IMR-90 (cell line): ENCODE data around the gene KLK11. TPM values are rescaled to one million over a fixed set of nuclear protein-coding genes. Genes with fewer than 3 reads are reported as not detected.

Source experiments
- ATAC-seq: fragments of 200-7000 bp; cut with Tn5 transposase; 2 replicates; pipeline ENCODE4 v1.9.1; 2020; ENCODE audit warnings: low read depth, mild to moderate bottlenecking, moderate library complexity
- BruUV-seq: library from RNA; stranded (reverse); fragments of 400-500 nt; replicated peaks from 2 replicates; lab custom pipeline; 2021; lab: Mats Ljungman, UMichigan
- CTCF ChIA-PET: fragments of 300-600 bp; formaldehyde crosslinking; extraction: SDS; loops from one replicate; lab custom pipeline; 2021; ENCODE audit warnings: antibody characterized with exemption; lab: Yijun Ruan, JAX
- POLR2A ChIA-PET: fragments of 300-600 bp; sonication (Branson Sonifier 250); formaldehyde crosslinking; loops from one replicate; lab custom pipeline; 2022; ENCODE audit warnings: antibody characterized with exemption; ENCODE audit not compliant: unreplicated experiment; lab: Charles Lee
- DNase-seq: peaks from one replicate; pipeline ENCODE4 v3.0.0; 2013
- H2AFZ ChIP-seq: replicated peaks from 2 replicates; pipeline ENCODE3; 2013; ENCODE audit warnings: low read length, mild to moderate bottlenecking; ENCODE audit not compliant: poor library complexity
- H2AK5ac ChIP-seq: 2 replicates; pipeline ENCODE4 v1.6.1; 2013; ENCODE audit warnings: low read depth, low read length, inconsistent platforms
- H2AK9ac ChIP-seq: replicated peaks from 2 replicates; pipeline ENCODE3; 2013; ENCODE audit warnings: mild to moderate bottlenecking, low read depth, low read length, moderate library complexity; ENCODE audit not compliant: poor library complexity
- H2BK120ac ChIP-seq: 2 replicates; pipeline ENCODE4 v1.6.1; 2013; ENCODE audit warnings: low read depth, low read length, inconsistent platforms
- H2BK15ac ChIP-seq: 3 replicates; pipeline ENCODE4 v1.6.1; 2013; ENCODE audit warnings: low read depth, low read length, inconsistent platforms
- H2BK20ac ChIP-seq: 2 replicates; pipeline ENCODE4 v1.6.1; 2013; ENCODE audit warnings: low read depth, mild to moderate bottlenecking, inconsistent platforms, low read length, moderate library complexity
- H2BK5ac ChIP-seq: 2 replicates; pipeline ENCODE4 v1.6.1; 2013; ENCODE audit warnings: mild to moderate bottlenecking, low read depth, low read length, inconsistent platforms; ENCODE audit not compliant: poor library complexity, severe bottlenecking
- H3K14ac ChIP-seq: replicated peaks from 2 replicates; pipeline ENCODE4 v1.6.1; 2013; ENCODE audit warnings: low read depth, low read length, inconsistent platforms
- H3K18ac ChIP-seq: 2 replicates; pipeline ENCODE4 v1.6.1; 2013; ENCODE audit warnings: low read depth, low read length, control low read depth
- H3K23ac ChIP-seq: 2 replicates; pipeline ENCODE4 v1.6.1; 2013; ENCODE audit warnings: low read depth, low read length, inconsistent platforms
- H3K27ac ChIP-seq: 2 replicates; pipeline ENCODE4 v1.5.1; 2013; ENCODE audit warnings: mild to moderate bottlenecking, control low read depth, low read length; ENCODE audit not compliant: insufficient read depth
- H3K27me3 ChIP-seq: 2 replicates; pipeline ENCODE4 v1.6.1; 2013; ENCODE audit warnings: low read length; ENCODE audit not compliant: control insufficient read depth, insufficient read depth
- H3K36me3 ChIP-seq: 2 replicates; pipeline ENCODE4 v1.6.1; 2013; ENCODE audit warnings: low read length, mixed read lengths; ENCODE audit not compliant: control insufficient read depth, insufficient read depth
- H3K4ac ChIP-seq: 2 replicates; pipeline ENCODE4 v1.6.1; 2013; ENCODE audit warnings: low read depth, low read length, inconsistent platforms
- H3K4me1 ChIP-seq: 2 replicates; pipeline ENCODE4 v1.6.1; 2013; ENCODE audit warnings: low read length, mixed read lengths; ENCODE audit not compliant: control insufficient read depth, insufficient read depth
- H3K4me2 ChIP-seq: 2 replicates; pipeline ENCODE4 v1.6.1; 2013; ENCODE audit warnings: low read depth, mild to moderate bottlenecking, control low read depth, low read length, moderate library complexity
- H3K4me3 ChIP-seq: 2 replicates; pipeline ENCODE4 v1.5.1; 2013; ENCODE audit warnings: low read depth, mild to moderate bottlenecking, control low read depth, low read length, moderate library complexity; ENCODE audit not compliant: insufficient read depth
- H3K56ac ChIP-seq: 2 replicates; pipeline ENCODE4 v1.6.1; 2013; ENCODE audit warnings: low read length, inconsistent platforms; ENCODE audit not compliant: insufficient read depth; ENCODE audit errors: extremely low read depth
- H3K79me1 ChIP-seq, 2 experiments: 2 replicates each; pipeline ENCODE4 v1.6.1; 2013; ENCODE audit warnings: low read length in 2 of 2, inconsistent platforms in 1 of 2, low read depth in 1 of 2
- H3K9ac ChIP-seq: 2 replicates; pipeline ENCODE4 v1.6.1; 2013; ENCODE audit warnings: low read depth, low read length, control low read depth
- H3K9me1 ChIP-seq: 2 replicates; pipeline ENCODE4 v1.6.1; 2013; ENCODE audit warnings: low read length, inconsistent platforms; ENCODE audit not compliant: insufficient read depth
- H3K9me3 ChIP-seq: 2 replicates; pipeline ENCODE4 v1.6.1; 2013; ENCODE audit warnings: low read length; ENCODE audit not compliant: control insufficient read depth, insufficient read depth
- H4K20me1 ChIP-seq: 2 replicates; pipeline ENCODE4 v1.6.1; 2013; ENCODE audit warnings: low read length, inconsistent platforms; ENCODE audit not compliant: insufficient read depth
- H4K5ac ChIP-seq: 2 replicates; pipeline ENCODE4 v1.6.1; 2013; ENCODE audit warnings: mild to moderate bottlenecking, low read depth, low read length, control low read depth
- H4K8ac ChIP-seq, 2 experiments: 2 replicates each; pipeline ENCODE4 v1.6.1; 2013; ENCODE audit warnings: low read depth in 2 of 2, low read length in 2 of 2, control low read depth in 1 of 2, inconsistent platforms in 1 of 2
- H4K91ac ChIP-seq: 2 replicates; pipeline ENCODE4 v1.6.1; 2013; ENCODE audit warnings: low read depth, low read length, inconsistent platforms; ENCODE audit not compliant: insufficient read depth
- MAFK ChIP-seq: IDR thresholded peaks from 2 replicates; pipeline ENCODE4 v1.6.1; 2012; ENCODE audit warnings: low read depth, low read length, improper control_type of control experiment
- MAZ ChIP-seq: IDR thresholded peaks from 2 replicates; pipeline ENCODE4 v1.6.1; 2012; ENCODE audit warnings: low read depth, mild to moderate bottlenecking, low read length, improper control_type of control experiment, moderate library complexity, borderline replicate concordance
- MXI1 ChIP-seq: IDR thresholded peaks from 2 replicates; pipeline ENCODE4 v1.6.1; 2012; ENCODE audit warnings: low read depth, mild to moderate bottlenecking, low read length, moderate library complexity, borderline replicate concordance
- RCOR1 ChIP-seq: IDR thresholded peaks from 2 replicates; pipeline ENCODE4 v1.6.1; 2012; ENCODE audit warnings: mild to moderate bottlenecking, low read length, improper control_type of control experiment; ENCODE audit not compliant: insufficient replicate concordance
- USF2 ChIP-seq: fragments of 150-350 bp; IDR thresholded peaks from 2 replicates; pipeline ENCODE4 v1.6.1; 2017; ENCODE audit warnings: mild to moderate bottlenecking, antibody characterized with exemption, low read length, low read depth
- WGBS, 2 experiments: methylation state at CpG; one replicate each; pipeline versions ENCODE4 v1.1.5 to v1.1.7; 2013; ENCODE audit warnings: missing lambda C conversion rate in 2 of 2; ENCODE audit not compliant: insufficient read length in 1 of 2; ENCODE audit errors: extremely low coverage in 2 of 2; 5-methylcytosine and 5-hydroxymethylcytosine counted together
- dilution Hi-C: fragments of 300-500 bp; cut with HindIII; formaldehyde crosslinking; loops from one replicate; pipeline ENCODE4 v1.14.3; 2018; ENCODE audit warnings: low sequenced_read_pairs; ENCODE audit not compliant: unreplicated experiment
- in situ Hi-C: fragments of 300-500 bp; cut with MboI; formaldehyde crosslinking; loops from 3 replicates; pipeline ENCODE4 v1.14.3; 2019; ENCODE audit warnings: low sequenced_read_pairs, inconsistent platforms, mixed read lengths
- intact Hi-C: fragments of 100-400 bp; cut with micrococcal nuclease; formaldehyde crosslinking; loops from 2 replicates; pipeline ENCODE4 v1.10.0; 2022
- polyA plus RNA-seq, 3 experiments: library from polyadenylated mRNA; depleted of rRNA; stranded (reverse); fragments of >200 nt; gene quantifications; 2 replicates each; pipeline ENCODE4 v1.2.3, GENCODE V29; 2012; ENCODE audit warnings: low replicate concordance in 1 of 3
- total RNA-seq: library from RNA; depleted of rRNA; stranded (reverse); fragments of >200 nt; gene quantifications from 2 replicates; pipeline ENCODE4 v1.2.3, GENCODE V29; 2012

Gene KLK11
- total and polyA plus RNA-seq, 2 of the 4 experiments (the other 2 are of a cell fraction): not detected

- H2AK5ac ChIP-seq: no peak overlapping the region
- H4K5ac ChIP-seq: no peak overlapping the region
- no peak for DNase-seq
- no peak overlapping the region for H2BK20ac ChIP-seq
- CTCF ChIA-PET: no interaction called here
- no peak overlapping the region for H3K9ac ChIP-seq
- no peaks in the 10 kb centered on the region for H3K9me3 ChIP-seq
- H2AFZ ChIP-seq: no peak overlapping the region
- H2BK120ac ChIP-seq: no peak overlapping the region
- in situ Hi-C loops: no loop called here
- no peak overlapping the region for H3K18ac ChIP-seq
- no peak for TF ChIP-seq USF2
- TF ChIP-seq MAFK: no peak
- no peak for TF ChIP-seq MAZ
- TF ChIP-seq MXI1: no peak
- no peak for TF ChIP-seq RCOR1
- H3K4me2 ChIP-seq: no peak overlapping the region
- H3K14ac ChIP-seq: no peak overlapping the region
- no peak overlapping the region for H4K91ac ChIP-seq
- H3K4me3 ChIP-seq: no peak overlapping the region
- H2AK9ac ChIP-seq: no peak overlapping the region
- H3K56ac ChIP-seq: no peak overlapping the region
- no peaks in the 10 kb centered on the region for H3K79me1 ChIP-seq
- no peaks in the 10 kb centered on the region for H3K36me3 ChIP-seq
- H3K4ac ChIP-seq: no peak overlapping the region
- no peak overlapping the region for H2BK5ac ChIP-seq
- POLR2A ChIA-PET: no interaction called here
- H4K20me1 ChIP-seq: no peaks in the 10 kb centered on the region
- intact Hi-C loops: no loop called here
- no peaks in the 10 kb centered on the region for H3K4me1 ChIP-seq
- dilution Hi-C loops: no loop called here
- H3K27ac ChIP-seq: no peak overlapping the region
- no peak overlapping the region for H2BK15ac ChIP-seq
- H4K8ac ChIP-seq: no peak overlapping the region
- H3K9me1 ChIP-seq: no peaks in the 10 kb centered on the region
- 40% methylated on average over 1 of the region's 13 CpGs; no CpG with 5 or more reads in 1 of the 2 experiments for WGBS, 2 experiments
- no peaks in the 10 kb centered on the region for H3K27me3 ChIP-seq
- no TSS peak for BruUV-seq
- H3K23ac ChIP-seq: no peak overlapping the region
- ATAC-seq: no peak
These were observed 46.2 kb downstream of the KLK11 start for GRCh38 chr19:50980208-50980607.
